Measurements from ENCODE around the gene OSTM1.
"Not testable (repeated sequence)": the region's sequence is repeated elsewhere in the genome, so short reads cannot be mapped to it uniquely, and the experiment has no call there.

OSTM1 gene

DNA sequence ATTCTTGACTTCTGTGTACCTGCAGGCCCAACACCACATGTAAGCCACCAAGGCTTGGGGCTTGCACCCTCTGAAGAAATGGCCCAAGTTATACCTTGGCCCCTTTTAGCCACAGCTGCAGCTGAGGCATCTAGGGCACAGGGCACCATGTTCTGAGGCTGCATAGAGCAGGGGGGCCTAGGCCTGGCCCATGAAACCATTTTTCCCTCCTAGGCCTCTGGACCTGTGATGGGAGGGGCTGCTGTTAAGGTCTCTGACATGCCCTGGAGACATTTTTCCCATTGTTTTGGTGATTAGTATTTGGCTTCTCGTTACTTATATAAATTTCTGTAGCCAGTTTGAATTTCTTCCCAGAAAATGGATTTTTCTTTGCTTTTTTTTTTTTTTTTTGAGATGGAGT, 66.2 kb downstream of the OSTM1 start:
- no peak overlapping the region for H3K4me3 ChIP-seq
- no peak for TF ChIP-seq CTCF (IDR thresholded peaks at IDR 0.05)

GRCh38 chr6:108005961-108006360, 68.6 kb downstream of the OSTM1 start:
- H3K27ac ChIP-seq = no peak overlapping the region
- no peak for DNase-seq (ENCODE audit: low spot score)
- no peak for TF ChIP-seq CTCF (IDR thresholded peaks at IDR 0.05)
- H3K4me3 ChIP-seq = no peak overlapping the region

More for the DNA sequence above, 66.2 kb downstream of the OSTM1 start:
- no peak overlapping the region for H3K27ac ChIP-seq
- DNase-seq (ENCODE audit: low spot score) = no peak

DNA sequence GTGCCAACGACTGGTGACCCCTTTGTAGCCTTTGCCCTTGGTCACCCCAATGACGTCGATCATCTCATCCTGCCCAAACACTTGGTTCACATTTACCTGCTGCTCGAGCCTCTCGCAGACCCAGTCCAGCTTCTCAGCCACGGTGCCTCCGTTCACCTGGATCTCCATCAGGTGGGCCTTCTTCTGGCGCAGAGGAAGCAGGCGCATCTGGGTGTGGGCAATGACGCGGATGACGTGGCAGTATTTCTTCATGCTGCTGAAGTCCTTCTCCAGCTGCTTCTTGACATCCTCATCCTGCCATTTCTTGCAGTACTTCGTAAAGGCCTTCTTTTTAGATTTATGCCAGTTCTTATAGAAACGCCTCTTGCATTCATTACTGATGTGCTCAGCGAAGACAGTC, 69.7 kb downstream of the OSTM1 start:
- no peak for DNase-seq (ENCODE audit: low spot score)
- TF ChIP-seq CTCF (IDR thresholded peaks at IDR 0.05) = no peak
- H3K4me3 ChIP-seq = no peak overlapping the region

DNA sequence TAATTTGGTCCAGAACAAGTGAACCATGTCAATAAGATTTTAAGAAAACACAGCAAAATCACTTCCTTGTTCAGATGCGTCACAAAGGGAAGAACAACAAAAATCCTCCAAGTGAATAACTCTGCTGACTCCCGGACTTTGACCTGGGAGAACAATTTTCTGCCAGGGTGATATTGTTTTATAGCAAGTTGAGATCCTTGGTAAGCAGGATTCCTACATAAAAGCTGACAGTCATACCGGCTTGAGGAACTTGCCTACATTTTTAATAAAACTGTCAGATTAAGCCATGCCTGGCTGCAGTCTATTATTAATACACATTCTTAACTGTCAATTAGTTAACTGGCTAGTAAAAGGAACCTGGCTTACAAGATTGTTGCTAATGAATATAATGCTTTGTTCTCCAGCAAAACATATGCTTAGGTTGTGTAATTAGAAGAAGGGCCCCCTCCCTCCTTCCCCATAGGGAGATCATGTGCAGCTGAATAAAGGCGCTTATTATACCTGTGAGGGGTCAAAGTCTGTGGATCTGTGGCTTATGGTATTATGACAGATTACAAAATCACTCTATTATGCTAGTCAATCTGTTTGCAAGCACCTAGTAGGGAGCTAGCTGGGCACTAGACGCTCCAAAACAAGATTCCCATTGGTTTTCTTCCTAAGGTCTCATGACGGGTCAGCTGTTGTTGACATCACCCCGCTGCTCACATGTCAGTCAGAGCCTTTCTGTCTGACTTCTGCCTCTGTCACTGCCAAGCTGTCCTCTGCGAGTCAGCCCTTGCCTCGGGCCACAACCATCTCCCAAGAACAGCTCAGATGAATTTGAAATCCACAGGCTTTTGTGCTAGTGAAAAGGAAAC, 71.9 kb downstream of the OSTM1 start:
- DNase-seq (ENCODE audit: low spot score) = no peak
- no peak overlapping the region for H3K4me3 ChIP-seq
- H3K27ac ChIP-seq = no peak overlapping the region
- TF ChIP-seq CTCF (IDR thresholded peaks at IDR 0.05) = no peak

More for the DNA sequence above, 69.7 kb downstream of the OSTM1 start:
- H3K27ac ChIP-seq = no peak overlapping the region

DNA sequence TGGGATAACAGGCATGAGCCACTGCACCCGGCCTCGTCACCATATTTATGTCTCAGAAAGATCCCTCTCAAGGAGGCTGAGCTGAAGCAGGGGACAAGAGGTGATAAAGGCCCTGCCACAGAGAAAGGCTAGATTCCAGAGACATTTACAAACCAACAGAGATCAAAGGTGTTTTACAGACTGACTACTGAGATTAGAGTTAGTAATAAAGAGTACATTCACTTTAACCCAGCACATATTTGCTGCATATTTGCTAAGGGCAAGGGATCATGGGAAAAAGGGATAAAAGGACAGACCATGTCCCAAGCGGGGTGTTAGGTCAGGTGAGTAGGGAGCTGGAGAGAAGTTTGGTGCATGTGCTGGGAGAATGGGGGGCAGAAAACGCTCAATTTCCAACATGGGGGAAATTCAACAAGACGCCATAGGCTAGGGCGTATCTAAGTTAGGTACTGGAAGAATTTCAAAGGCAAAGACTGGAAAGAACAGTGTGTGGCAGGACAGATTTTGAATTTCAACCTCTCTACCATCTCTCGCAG, 72.8 kb downstream of the OSTM1 start:
- no peak overlapping the region for H3K4me3 ChIP-seq
- no peak for DNase-seq (ENCODE audit: low spot score)
- TF ChIP-seq CTCF (IDR thresholded peaks at IDR 0.05) = no peak
- H3K27ac ChIP-seq = no peak overlapping the region

- H3K4me3 ChIP-seq; H3K27ac ChIP-seq; DNase-seq (ENCODE audit: low spot score): not testable (repeated sequence)
These were observed 74.3 kb downstream of the OSTM1 start for GRCh38 chr6:108000259-108000658.

DNA sequence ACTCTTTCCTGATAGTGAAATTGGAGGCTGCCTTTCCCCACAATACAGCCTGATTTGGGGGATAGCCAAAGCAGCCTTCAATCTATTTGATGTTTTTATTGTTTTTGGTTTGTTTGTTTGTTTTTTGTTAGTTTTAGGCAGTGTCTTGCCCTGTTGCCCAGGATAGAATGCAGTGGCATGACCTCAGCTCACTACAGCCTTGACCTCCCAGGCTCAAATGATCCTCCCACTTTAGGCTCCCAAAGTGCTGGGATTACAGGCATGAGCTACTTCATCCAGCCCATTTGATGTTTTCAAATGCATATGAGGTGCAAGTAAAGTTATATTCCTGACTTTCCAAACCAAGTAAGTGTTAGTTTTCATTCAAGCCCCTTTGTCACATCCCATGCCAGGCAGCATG, 75.2 kb downstream of the OSTM1 start:
- DNase-seq (ENCODE audit: low spot score) = no peak
- Histone ChIP-seq H3K27ac (no peak overlapping the region), H3K4me3 (no peak overlapping the region)
- no peak for TF ChIP-seq CTCF (IDR thresholded peaks at IDR 0.05)

Data from coronary artery (tissue), 2 donors.